ENCODE measurements around the gene DGKQ. TPM values are rescaled to one million over a fixed set of nuclear protein-coding genes. Genes with fewer than 3 reads are reported as not detected.

The DGKQ gene
- total and polyA plus RNA-seq, 2 of the 13 experiments (the other 11 are each of a cell fraction or from before 2014, with no cell fraction given) = 4.5 to 7.2 TPM

- TF ChIP-seq, protein P1, sequence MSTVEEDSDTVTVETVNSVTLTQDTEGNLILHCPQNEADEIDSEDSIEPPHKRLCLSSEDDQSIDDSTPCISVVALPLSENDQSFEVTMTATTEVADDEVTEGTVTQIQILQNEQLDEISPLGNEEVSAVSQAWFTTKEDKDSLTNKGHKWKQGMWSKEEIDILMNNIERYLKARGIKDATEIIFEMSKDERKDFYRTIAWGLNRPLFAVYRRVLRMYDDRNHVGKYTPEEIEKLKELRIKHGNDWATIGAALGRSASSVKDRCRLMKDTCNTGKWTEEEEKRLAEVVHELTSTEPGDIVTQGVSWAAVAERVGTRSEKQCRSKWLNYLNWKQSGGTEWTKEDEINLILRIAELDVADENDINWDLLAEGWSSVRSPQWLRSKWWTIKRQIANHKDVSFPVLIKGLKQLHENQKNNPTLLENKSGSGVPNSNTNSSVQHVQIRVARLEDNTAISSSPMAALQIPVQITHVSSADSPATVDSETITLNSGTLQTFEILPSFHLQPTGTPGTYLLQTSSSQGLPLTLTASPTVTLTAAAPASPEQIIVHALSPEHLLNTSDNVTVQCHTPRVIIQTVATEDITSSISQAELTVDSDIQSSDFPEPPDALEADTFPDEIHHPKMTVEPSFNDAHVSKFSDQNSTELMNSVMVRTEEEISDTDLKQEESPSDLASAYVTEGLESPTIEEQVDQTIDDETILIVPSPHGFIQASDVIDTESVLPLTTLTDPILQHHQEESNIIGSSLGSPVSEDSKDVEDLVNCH (CRISPR knock-in tag; IDR thresholded peaks at IDR 0.05) = no peak
- TF ChIP-seq HIC2 (CRISPR knock-in tag; IDR thresholded peaks at IDR 0.05; ENCODE audit: low read depth) = no peak
- no peak for TF ChIP-seq ZNF619 (CRISPR knock-in tag; IDR thresholded peaks at IDR 0.05)
- no peak for TF ChIP-seq CENPX (CRISPR knock-in tag; IDR thresholded peaks at IDR 0.05)
- no peak for TF ChIP-seq ZNF318 (CRISPR knock-in tag; IDR thresholded peaks at IDR 0.05)
- TF ChIP-seq SIX4 (CRISPR knock-in tag; IDR thresholded peaks at IDR 0.05) = no peak
- peak; percentile 23; the same call in 1 of the 2 replicates for TF ChIP-seq ZFY (CRISPR knock-in tag; IDR thresholded peaks at IDR 0.05)
- no peak for TF ChIP-seq NPAS2 (CRISPR knock-in tag; IDR thresholded peaks at IDR 0.05; ENCODE audit: borderline replicate concordance)
- TF ChIP-seq TFAP4 (IDR thresholded peaks at IDR 0.05; ENCODE audit: borderline replicate concordance, low read depth) = no peak
- TF ChIP-seq, protein P2, sequence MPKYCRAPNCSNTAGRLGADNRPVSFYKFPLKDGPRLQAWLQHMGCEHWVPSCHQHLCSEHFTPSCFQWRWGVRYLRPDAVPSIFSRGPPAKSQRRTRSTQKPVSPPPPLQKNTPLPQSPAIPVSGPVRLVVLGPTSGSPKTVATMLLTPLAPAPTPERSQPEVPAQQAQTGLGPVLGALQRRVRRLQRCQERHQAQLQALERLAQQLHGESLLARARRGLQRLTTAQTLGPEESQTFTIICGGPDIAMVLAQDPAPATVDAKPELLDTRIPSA (CRISPR knock-in tag; IDR thresholded peaks at IDR 0.05; ENCODE audit: borderline replicate concordance) = peak; percentile 72; the same call in 1 of the 2 replicates
- TF ChIP-seq HDAC2 (CRISPR knock-in tag; IDR thresholded peaks at IDR 0.05) = no peak
- no peak for TF ChIP-seq ZNF546 (CRISPR knock-in tag; conservative IDR thresholded peaks at IDR 0.05)
- TF ChIP-seq DNMT3B (CRISPR knock-in tag; conservative IDR thresholded peaks at IDR 0.05) = no peak
- TF ChIP-seq MYNN (CRISPR knock-in tag; IDR thresholded peaks at IDR 0.05; ENCODE audit: low read depth) = no peak
These were observed 36.4 kb upstream of the DGKQ start (continued) for GRCh38 chr4:1009542-1010394.
